ENCODE results near the gene PROSER2.

GRCh38 chr10:11876324-11876723 lies 53.2 kb downstream of the PROSER2 start:
- no peak for TF ChIP-seq PATZ1 (CRISPR knock-in tag; IDR thresholded peaks at IDR 0.05; ENCODE audit: borderline replicate concordance)
- TF ChIP-seq RARB (CRISPR knock-in tag; IDR thresholded peaks at IDR 0.05) = no peak
- no peak for TF ChIP-seq BACH2 (CRISPR knock-in tag; IDR thresholded peaks at IDR 0.05; ENCODE audit: borderline replicate concordance)
- no peak for TF ChIP-seq ZFP3 (CRISPR knock-in tag; IDR thresholded peaks at IDR 0.05)
- no peak for TF ChIP-seq ZFP30 (CRISPR knock-in tag; IDR thresholded peaks at IDR 0.05)
